Inflammatory macrophage treated with lipopolysaccharide for 4 hours (primary cell): ENCODE data around the gene PDE4A.
"Not testable (repeated sequence)": the region's sequence is repeated elsewhere in the genome, so short reads cannot be mapped to it uniquely, and the experiment has no call there.

ENCODE experiments used
- DNase-seq: peaks from one replicate; pipeline ENCODE4 v3.0.0-alpha.2; 2020

Gene PDE4A

DNA sequence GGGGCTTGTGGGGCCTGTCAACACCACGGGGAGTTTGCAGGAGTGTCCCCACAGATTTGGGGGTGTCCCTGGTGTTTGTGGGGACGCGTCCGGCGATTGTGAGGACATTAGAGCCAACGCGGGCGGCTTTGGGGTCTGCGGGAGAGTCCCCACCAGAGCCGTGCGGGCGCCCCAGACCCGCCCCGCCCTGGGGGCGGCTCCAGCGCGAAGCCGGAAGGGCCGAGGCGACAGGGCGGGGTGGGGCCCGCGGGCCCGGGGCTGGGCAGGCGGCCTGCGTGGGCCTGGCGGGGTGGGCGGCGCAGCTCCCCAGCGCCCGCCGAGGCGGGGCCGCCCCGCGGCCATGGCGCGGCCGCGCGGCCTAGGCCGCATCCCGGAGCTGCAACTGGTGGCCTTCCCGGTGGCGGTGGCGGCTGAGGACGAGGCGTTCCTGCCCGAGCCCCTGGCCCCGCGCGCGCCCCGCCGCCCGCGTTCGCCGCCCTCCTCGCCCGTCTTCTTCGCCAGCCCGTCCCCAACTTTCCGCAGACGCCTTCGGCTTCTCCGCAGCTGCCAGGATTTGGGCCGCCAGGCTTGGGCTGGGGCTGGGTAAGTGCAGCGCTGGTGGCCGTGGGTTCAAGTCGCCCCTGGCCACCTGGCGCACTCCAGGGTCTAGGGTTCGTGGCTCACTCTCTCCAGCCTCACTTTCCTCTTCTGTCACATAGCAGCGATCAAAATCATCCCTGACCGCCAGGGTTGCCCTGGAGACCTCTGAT lies 10.3 kb downstream of the PDE4A start:
- DNase-seq, result peak; percentile 74

GRCh38 chr19:10431254-10431942 lies 11.1 kb downstream of the PDE4A start:
- DNase-seq, result peak; percentile 85

- peak; percentile 81 for DNase-seq
Measured at GRCh38 chr19:10431943-10432735, 11.8 kb downstream of the PDE4A start.

DNA sequence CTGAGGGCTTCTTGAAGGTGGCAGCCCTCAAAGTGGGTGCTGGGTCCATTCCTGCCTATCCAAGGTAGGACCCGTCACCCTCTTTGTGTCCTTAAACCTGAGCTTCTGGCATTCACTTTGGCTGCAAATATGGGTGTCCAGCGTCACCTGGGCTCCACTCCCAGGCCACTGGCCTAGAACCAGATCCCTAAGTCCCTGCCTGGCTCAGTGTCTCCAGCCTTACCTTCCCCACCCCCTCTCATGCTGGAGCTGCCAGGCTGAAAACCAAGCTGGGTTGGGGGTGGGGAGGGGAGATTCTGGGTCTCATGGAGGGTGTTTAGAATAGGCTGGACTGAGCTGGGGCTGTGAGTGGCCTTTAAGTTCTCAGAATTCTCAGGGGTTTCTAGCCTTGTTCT lies 12.4 kb downstream of the PDE4A start:
- no peak for DNase-seq

DNA sequence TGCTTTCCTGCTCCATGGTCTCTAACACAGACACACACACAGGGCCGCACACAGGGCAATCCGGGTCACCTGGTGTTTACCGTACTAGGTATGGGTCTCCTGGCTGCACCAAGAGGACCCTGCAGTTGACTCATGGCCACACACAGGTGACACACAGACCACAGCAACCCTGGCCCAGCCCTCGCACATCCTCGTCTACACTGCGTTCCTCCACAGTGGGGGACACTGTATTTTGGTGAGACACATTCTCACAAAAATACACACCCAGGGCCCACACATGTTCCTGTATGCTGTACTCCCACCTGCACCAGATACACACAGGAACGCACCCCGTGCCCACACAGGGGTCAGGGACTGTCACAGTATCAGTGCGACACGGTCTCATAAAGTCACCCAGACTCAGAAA lies 12.8 kb downstream of the PDE4A start:
- DNase-seq, result no peak

- DNase-seq, result no peak
Measured at GRCh38 chr19:10439588-10439987, 19.2 kb downstream of the PDE4A start.

GRCh38 chr19:10442698-10443097 lies 22.4 kb downstream of the PDE4A start:
- DNase-seq, result no peak

- no peak for DNase-seq
Measured at GRCh38 chr19:10449037-10449436, 28.7 kb downstream of the PDE4A start.

- DNase-seq, result no peak
Measured at GRCh38 chr19:10450191-10450852, 30.0 kb downstream of the PDE4A start.

- DNase-seq, result peak; percentile 9
Measured at GRCh38 chr19:10450853-10451609, 30.7 kb downstream of the PDE4A start.

DNA sequence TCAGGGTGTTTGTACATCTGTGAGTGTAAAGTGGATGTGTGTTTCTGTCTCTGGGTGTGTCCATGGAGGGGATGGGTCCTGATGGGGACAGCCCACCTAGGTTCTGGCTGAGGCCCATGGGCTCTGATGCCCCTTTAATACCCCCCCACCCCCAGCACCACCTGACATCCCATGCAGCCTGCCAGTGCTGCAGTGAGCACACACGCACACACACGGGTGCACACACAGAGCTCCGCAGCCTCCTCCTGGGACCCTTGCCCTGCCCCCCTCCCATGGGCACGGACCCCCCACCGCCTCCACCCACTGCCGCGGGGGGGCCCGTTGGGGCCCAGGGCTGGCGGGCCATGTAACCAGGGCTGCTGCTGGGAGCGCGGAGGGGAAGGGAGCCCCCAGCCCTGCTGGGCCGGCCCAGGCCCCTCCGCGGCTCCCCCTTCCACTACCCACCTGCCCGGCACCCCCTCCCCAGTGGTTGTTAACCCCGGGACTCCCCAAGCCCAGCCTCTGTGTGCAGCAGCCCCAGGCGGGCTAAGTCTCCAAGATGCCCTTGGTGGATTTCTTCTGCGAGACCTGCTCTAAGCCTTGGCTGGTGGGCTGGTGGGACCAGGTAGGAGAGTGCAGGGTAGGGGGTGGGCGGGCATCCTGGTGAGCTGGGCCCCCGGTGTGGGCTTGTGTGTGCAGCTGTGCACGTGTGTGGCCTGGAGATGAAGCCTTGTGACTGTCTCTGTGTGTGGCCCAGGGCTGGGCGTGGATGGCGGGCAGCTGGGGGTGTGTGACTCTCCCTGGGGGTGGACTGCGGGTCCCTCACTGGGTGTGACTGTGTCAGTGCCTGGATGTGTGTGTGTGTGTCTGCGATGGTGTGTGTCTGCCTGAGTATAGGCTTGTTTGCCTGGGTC lies 32.6 kb downstream of the PDE4A start:
- DNase-seq, result no peak

GRCh38 chr19:10453852-10454251 lies 33.5 kb downstream of the PDE4A start:
- DNase-seq, result no peak

- DNase-seq, result no peak
Measured at GRCh38 chr19:10454267-10454666, 33.9 kb downstream of the PDE4A start.

GRCh38 chr19:10458733-10459132 lies 38.4 kb downstream of the PDE4A start:
- not testable (repeated sequence) for DNase-seq

DNA sequence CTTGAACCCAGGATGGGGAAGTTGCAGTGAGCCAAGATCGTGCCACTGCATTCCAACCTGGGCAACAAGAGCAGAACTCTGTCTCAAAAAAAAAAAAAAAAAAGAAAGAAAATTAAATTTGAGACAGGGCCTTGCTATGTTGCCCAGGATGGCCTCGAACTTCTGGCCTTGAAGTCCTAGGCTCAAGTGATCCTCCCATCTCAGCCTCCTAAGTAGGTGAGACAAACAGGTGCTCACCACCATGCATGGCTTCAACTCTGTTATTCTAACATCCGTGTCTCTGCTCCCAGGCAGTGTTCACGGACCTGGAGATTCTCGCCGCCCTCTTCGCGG lies 40.3 kb downstream of the PDE4A start:
- no peak for DNase-seq

DNA sequence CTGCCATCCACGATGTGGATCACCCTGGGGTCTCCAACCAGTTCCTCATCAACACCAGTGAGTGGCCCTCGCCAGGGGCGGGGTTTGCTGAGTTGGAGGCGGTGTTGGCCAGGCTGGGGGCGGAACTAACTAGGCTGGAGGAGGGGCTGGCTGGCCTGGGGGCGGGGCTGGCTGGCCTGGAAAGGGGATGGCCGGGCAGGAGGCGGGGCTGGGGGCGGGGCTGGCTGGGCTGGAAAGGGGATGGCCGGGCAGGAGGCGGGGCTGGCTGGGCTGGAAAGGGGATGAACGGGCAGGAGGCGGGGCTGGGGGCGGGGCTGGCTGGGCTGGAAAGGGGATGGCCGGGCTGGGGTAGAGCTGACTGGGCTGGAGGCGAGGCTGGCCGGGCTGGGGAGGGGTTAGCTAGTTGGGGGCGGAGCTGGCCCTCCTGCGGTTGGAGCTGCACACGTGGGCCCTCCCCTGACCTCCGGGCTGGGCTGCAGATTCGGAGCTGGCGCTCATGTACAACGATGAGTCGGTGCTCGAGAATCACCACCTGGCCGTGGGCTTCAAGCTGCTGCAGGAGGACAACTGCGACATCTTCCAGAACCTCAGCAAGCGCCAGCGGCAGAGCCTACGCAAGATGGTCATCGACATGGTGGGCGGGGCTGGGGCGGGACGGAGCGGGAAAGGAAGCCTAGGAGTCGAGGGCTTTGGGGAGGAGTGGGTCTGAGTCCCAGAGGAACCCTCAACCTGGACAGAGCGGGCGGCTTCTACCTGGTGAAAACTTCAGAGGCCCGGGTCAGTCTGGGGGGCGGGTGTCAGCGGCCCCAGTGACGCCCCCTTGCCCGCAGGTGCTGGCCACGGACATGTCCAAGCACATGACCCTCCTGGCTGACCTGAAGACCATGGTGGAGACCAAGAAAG lies 41.0 kb downstream of the PDE4A start:
- peak; percentile 92 for DNase-seq

DNA sequence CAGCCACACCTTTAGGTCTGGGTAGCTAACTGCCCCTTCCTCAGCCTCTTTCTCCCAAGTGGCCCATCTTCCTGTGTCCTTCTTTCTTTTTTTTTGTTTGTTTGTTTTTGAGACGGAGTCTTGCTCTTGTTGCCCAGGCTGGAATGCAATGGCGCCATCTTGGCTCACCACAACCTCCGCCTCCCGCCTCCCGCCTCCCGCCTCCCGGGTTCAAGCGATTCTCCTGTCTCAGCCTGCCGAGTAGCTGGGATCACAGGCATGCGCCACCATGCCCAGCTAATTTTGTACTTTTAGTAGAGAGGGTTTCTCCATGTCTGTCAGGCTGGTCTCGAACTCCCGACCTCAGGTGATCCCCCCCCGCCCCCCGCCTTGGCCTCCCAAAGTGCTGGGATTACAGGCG lies 41.7 kb downstream of the PDE4A start:
- DNase-seq, result not testable (repeated sequence)

DNA sequence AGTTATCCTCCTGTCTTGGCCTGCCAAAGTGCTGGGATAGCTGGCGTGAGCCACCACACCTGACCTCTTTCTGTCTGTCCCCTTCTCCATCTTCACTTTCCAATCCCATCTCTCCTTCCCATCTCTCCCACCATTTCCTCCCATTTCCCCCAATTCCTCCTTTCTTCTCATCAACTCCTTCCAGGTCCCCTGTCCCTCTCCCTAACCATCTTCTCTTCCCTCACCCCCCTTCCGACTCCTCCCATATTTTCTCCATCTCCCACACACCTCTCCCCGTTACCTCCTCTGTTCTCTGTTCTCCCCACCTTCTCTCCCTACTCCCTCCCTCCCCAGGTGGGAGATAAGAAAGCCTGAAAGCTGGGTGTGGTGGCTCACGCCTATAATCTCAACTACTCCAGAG lies 42.2 kb downstream of the PDE4A start:
- DNase-seq, result no peak

DNA sequence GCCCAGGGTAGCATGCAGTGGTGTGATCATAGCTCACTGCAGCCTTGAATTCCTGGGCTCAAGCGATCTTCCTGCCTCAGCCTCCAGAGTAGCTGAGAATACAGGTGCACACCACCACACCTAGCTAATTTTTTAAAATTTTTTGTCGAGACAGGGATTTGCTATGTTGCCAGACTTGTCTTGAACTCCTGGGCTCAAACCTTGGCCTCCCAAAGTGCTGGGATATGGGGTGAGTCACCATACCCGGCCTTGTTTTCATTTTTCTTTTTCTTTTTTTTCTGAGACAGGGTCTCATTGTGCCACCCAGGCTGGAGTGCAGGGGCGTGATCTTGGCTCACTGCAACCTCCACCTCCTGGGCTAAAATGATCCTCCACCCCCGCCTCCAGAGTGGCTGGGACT lies 44.1 kb downstream of the PDE4A start:
- DNase-seq, result no peak

DNA sequence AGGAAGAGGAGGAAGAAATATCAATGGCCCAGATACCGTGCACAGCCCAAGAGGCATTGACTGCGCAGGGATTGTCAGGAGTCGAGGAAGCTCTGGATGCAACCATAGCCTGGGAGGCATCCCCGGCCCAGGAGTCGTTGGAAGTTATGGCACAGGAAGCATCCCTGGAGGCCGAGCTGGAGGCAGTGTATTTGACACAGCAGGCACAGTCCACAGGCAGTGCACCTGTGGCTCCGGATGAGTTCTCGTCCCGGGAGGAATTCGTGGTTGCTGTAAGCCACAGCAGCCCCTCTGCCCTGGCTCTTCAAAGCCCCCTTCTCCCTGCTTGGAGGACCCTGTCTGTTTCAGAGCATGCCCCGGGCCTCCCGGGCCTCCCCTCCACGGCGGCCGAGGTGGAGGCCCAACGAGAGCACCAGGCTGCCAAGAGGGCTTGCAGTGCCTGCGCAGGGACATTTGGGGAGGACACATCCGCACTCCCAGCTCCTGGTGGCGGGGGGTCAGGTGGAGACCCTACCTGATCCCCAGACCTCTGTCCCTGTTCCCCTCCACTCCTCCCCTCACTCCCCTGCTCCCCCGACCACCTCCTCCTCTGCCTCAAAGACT lies 46.9 kb downstream of the PDE4A start:
- DNase-seq, result no peak
